ENCODE measurements around the gene TMEM108. TPM values are rescaled to one million over a fixed set of nuclear protein-coding genes. Genes with fewer than 3 reads are reported as not detected.

The TMEM108 gene
- polyA plus RNA-seq (2.1 and 2.9 TPM in 2 replicates), polyA minus RNA-seq (5.0 and 6.6 TPM in 2 replicates)

- H3K27ac ChIP-seq (ENCODE audit: low read length) = peak within 1 kb of the TSS; percentile 63
- peak within 1 kb of the TSS; percentile 74 for H3K9ac ChIP-seq (ENCODE audit: low read length)
- H3K9me3 ChIP-seq (ENCODE audit: low read length) = no peaks in the 10 kb centered on the region
- no peaks in the 10 kb centered on the region for H3K36me3 ChIP-seq (ENCODE audit: insufficient read depth, low read length)
- peak within 1 kb of the TSS; percentile 84 for H2AFZ ChIP-seq (ENCODE audit: low read depth, low read length)
- H3K4me3 ChIP-seq (ENCODE audit: low read length) = peak within 1 kb of the TSS; percentile 81
- H3K79me2 ChIP-seq (replicated peaks; ENCODE audit: insufficient read depth, low read length) = no peaks in the 10 kb centered on the region
- no peaks in the 10 kb centered on the region for H4K20me1 ChIP-seq (ENCODE audit: insufficient read depth)
- peak within 1 kb of the TSS; percentile 62 for H3K4me2 ChIP-seq (ENCODE audit: low read length)
- no peaks in the 10 kb centered on the region for H3K9me2 ChIP-seq (ENCODE audit: insufficient read depth, low read length)
- peak; percentile 43 for TF ChIP-seq TAF1 (IDR thresholded peaks at IDR 0.05; ENCODE audit: low read depth)
- no peak for TF ChIP-seq EZH2 (IDR thresholded peaks at IDR 0.05; ENCODE audit: borderline replicate concordance, insufficient read depth, low read length, poor library complexity, severe bottlenecking)
- TF ChIP-seq, protein P1, sequence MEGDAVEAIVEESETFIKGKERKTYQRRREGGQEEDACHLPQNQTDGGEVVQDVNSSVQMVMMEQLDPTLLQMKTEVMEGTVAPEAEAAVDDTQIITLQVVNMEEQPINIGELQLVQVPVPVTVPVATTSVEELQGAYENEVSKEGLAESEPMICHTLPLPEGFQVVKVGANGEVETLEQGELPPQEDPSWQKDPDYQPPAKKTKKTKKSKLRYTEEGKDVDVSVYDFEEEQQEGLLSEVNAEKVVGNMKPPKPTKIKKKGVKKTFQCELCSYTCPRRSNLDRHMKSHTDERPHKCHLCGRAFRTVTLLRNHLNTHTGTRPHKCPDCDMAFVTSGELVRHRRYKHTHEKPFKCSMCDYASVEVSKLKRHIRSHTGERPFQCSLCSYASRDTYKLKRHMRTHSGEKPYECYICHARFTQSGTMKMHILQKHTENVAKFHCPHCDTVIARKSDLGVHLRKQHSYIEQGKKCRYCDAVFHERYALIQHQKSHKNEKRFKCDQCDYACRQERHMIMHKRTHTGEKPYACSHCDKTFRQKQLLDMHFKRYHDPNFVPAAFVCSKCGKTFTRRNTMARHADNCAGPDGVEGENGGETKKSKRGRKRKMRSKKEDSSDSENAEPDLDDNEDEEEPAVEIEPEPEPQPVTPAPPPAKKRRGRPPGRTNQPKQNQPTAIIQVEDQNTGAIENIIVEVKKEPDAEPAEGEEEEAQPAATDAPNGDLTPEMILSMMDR (IDR thresholded peaks at IDR 0.05; ENCODE audit: poor library complexity, severe bottlenecking) = no peak
- TF ChIP-seq MXI1 (conservative IDR thresholded peaks at IDR 0.05; ENCODE audit: poor library complexity, severe bottlenecking) = peak; percentile 34
- TF ChIP-seq POLR2AphosphoS5 (IDR thresholded peaks at IDR 0.05) = peak; percentile 77
- peak; percentile 15 for TF ChIP-seq SMC3 (conservative IDR thresholded peaks at IDR 0.05; ENCODE audit: poor library complexity)
- peak; percentile 57 for TF ChIP-seq REST (IDR thresholded peaks at IDR 0.05; ENCODE audit: borderline replicate concordance)
- TF ChIP-seq EP300 (conservative IDR thresholded peaks at IDR 0.05; ENCODE audit: poor library complexity, severe bottlenecking) = peak; percentile 12
- no peak for TF ChIP-seq RAD21 (conservative IDR thresholded peaks at IDR 0.05)
- H3F3A ChIP-seq (ENCODE audit: insufficient read depth, low read length, poor library complexity, severe bottlenecking) = no peaks in the 10 kb centered on the region
- peaks cover 12% of the 10 kb centered on the region for H3K27me3 ChIP-seq (ENCODE audit: insufficient read depth, low read depth, low read length)
These were observed at the start of gene TMEM108 for GRCh38 chr3:133038089-133038730. Gene TMEM108 (plus strand): TSS chr3:133038391.

DNA sequence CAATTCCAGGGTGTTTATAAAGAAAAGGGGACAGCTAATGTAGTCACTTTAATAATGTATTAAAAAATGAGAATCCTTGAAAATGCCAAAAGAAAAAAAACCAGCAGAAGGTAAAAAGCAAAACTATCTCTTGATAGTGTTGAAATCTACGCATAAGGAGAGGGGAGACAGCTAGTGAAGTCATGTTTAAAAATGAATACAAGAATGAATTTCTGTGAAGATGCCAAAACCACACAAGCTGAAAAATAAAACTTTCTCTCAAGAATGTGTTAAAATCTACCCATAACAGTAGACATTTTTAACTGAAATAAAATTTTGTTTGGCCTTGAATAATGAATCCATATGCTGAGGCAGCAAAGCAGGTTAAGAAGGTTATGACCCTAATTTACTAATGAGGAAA is 42.2 kb upstream of the TMEM108 start:
- no peak overlapping the region for H2AFZ ChIP-seq (ENCODE audit: low read depth, low read length)
- no peaks in the 10 kb centered on the region for H3K9me3 ChIP-seq (ENCODE audit: low read length)
- H3K36me3 ChIP-seq (ENCODE audit: insufficient read depth, low read length) = no peaks in the 10 kb centered on the region
- no peak overlapping the region for H3K4me2 ChIP-seq (ENCODE audit: low read length)
- no peak overlapping the region for H3K9ac ChIP-seq (ENCODE audit: low read length)
- TF ChIP-seq, protein P1 (IDR thresholded peaks at IDR 0.05; ENCODE audit: poor library complexity, severe bottlenecking) = no peak
- TF ChIP-seq POLR2AphosphoS5 (IDR thresholded peaks at IDR 0.05) = no peak
- no peak for TF ChIP-seq SMC3 (conservative IDR thresholded peaks at IDR 0.05; ENCODE audit: poor library complexity)
- no peak for TF ChIP-seq TAF1 (IDR thresholded peaks at IDR 0.05; ENCODE audit: low read depth)
- TF ChIP-seq MXI1 (conservative IDR thresholded peaks at IDR 0.05; ENCODE audit: poor library complexity, severe bottlenecking) = no peak
- no peak for TF ChIP-seq EZH2 (IDR thresholded peaks at IDR 0.05; ENCODE audit: borderline replicate concordance, insufficient read depth, low read length, poor library complexity, severe bottlenecking)
- no peaks in the 10 kb centered on the region for H3K79me2 ChIP-seq (replicated peaks; ENCODE audit: insufficient read depth, low read length)
- no peaks in the 10 kb centered on the region for H3K27me3 ChIP-seq (ENCODE audit: insufficient read depth, low read depth, low read length)
- H3K27ac ChIP-seq (ENCODE audit: low read length) = no peak overlapping the region
- no peaks in the 10 kb centered on the region for H3F3A ChIP-seq (ENCODE audit: insufficient read depth, low read length, poor library complexity, severe bottlenecking)
- H4K20me1 ChIP-seq (ENCODE audit: insufficient read depth) = no peaks in the 10 kb centered on the region
- H3K4me3 ChIP-seq (ENCODE audit: low read length) = no peak overlapping the region
- no peaks in the 10 kb centered on the region for H3K9me2 ChIP-seq (ENCODE audit: insufficient read depth, low read length)

Measured in neural cell (in vitro differentiated cells).